NCI-H82 (cell line): ENCODE measurements around the gene TUFM.
A peak's percentile ranks its signal among the peaks of the same experiment; 100 is the strongest.
"Not testable (repeated sequence)": the region's sequence is repeated elsewhere in the genome, so short reads cannot be mapped to it uniquely, and the experiment has no call there.

Source experiments
- DNase-seq: peaks from one replicate; lab custom pipeline; 2025; lab: John Stamatoyannopoulos, UW

Gene TUFM

GRCh38 chr16:28846080-28846932, at the start of gene TUFM:
TSS of gene TUFM (minus strand) at chr16:28846348. CDS start at chr16:28846269, 79 bp downstream.
- DNase-seq: peak; percentile 99

GRCh38 chr16:28895609-28896008, 49.5 kb upstream of the TUFM start:
- DNase-seq: no peak

GRCh38 chr16:28893291-28893690, 47.1 kb upstream of the TUFM start:
- no peak for DNase-seq

DNA sequence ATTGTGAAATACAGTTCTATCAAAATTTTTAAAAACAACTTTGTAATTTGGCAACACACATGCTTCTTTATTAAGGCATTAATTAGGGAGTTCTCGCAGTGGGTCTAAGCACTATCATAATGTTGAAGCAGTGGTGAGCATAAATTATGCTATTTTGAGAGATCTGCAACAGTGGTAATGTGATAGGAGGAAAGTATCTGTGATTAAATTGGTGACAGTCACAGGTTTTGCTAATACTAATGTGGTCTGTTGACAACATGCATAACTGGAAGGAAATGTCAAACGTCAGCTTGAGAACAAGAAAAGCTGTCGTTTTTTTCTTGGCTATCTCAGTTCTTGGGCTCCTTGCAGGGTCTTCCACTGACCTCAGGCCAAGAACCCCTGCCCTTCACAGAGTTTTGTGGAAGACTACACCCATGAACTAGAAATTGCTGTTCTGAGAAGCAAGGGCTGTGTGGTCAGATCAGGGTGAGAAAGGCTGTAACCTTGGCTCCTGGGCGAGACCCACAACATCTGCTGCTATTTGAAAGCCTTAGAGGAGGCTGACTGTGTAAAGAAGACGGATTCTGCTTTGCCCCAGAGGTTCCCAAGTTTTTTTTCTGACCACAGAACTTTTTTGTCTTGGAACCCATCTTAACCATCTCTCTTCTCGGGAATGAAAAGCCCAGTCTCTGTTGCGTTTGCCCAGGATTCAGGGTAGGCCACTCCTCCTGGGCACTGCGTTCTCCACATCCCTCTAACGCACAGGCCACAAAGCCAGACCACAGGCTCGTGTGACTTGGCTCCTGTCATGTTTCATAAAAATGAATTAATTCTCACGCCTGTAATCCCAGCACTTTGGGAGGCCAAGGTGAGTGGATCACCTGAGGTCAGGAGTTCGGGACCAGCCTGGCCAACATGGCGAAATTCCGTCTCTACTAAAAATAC, 46.1 kb upstream of the TUFM start:
- DNase-seq: no peak

- not testable (repeated sequence) for DNase-seq
Observed at GRCh38 chr16:28890355-28890754, 44.2 kb upstream of the TUFM start.

DNA sequence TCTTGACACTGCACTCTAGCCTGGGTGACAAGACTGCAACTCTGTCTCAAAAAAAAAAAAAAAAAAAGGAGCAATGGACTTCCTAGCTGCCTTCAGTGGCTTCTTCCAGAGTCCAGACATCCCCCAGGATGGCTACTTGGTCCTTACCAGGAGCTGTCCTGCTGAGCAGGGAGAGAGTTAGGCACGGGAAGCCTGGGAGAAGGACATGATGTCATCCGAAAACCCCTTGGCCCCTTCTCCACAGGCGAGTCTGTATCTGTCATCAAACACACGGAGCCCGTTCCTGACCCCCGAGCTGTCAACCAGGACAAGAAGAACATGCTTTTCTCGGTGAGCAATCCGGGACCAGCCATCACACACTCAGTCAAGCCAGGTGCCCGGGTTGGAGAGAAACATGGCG, 40.8 kb upstream of the TUFM start:
- no peak for DNase-seq

- DNase-seq: no peak
Observed at GRCh38 chr16:28884045-28884444, 37.9 kb upstream of the TUFM start.

- DNase-seq: no peak
Observed at GRCh38 chr16:28883221-28883996, 37.3 kb upstream of the TUFM start.

DNA sequence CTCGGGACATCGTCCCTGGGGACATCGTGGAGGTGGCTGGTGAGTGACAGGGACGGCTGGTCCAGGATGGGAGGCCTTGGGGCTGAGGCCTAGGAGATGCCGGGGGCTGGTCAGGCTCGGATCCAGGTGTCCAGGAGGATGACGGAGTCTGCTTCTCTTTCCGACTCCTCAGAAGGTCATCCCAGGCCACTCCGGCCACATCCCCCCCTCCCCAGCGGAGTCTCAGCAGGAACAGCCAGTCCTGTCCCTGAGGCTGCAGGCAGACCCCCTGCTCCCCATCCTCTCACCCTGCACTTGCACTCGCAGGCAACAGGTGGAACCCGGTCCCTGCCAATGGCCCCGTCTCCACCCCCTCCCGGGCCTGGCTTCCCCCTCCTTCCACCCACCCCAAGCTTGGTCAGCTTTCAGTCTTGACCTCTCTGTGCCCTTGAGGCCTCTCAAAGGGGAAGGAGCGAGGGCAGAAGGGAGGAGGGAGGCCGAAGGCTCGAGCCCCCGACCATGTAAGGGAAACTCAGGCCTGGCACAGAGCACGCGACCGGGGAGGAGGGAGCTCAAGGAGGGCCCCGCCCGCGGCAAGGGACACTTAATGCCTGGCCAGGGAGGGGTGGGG, 36.5 kb upstream of the TUFM start:
- peak; percentile 14 for DNase-seq

- DNase-seq: not testable (repeated sequence)
Observed at GRCh38 chr16:28881565-28881964, 35.4 kb upstream of the TUFM start.

DNA sequence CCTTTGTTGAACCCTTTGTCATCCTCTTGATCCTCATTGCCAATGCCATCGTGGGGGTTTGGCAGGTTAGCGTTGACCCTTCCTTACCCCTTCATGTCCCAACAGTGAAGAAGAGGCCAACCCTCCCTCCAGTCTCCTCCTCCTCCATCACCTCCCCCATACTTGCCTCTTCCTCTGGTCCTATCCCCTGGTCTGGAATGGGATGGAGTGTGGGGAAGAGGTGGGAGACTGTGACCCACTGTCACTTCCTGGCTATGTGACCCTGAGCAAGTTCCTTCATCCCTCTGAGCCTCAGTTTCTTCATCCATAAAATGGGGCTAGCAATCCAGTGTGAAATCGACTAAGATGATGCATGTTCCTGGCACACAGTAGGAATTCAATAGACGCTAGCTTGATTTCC, 34.8 kb upstream of the TUFM start:
- no peak for DNase-seq

DNA sequence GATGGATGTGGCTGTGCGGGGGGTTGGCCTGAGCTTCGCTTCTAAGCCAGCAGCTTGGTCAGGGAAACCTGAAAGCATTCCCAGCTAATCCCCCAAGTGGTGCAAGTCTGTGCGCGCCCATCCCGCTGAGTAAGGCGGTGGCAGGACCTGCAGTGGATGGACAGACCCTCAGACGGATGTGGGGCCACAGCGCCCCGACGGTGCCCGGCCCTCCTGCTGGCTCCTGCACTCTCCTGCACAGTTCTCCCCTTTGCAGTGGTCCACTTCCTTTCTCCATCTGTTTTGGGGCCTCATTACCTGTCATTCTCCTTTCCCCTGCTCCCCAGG, 34.4 kb upstream of the TUFM start:
- no peak for DNase-seq

- DNase-seq: peak; percentile 95
Observed at GRCh38 chr16:28879841-28880588, 33.9 kb upstream of the TUFM start.

DNA sequence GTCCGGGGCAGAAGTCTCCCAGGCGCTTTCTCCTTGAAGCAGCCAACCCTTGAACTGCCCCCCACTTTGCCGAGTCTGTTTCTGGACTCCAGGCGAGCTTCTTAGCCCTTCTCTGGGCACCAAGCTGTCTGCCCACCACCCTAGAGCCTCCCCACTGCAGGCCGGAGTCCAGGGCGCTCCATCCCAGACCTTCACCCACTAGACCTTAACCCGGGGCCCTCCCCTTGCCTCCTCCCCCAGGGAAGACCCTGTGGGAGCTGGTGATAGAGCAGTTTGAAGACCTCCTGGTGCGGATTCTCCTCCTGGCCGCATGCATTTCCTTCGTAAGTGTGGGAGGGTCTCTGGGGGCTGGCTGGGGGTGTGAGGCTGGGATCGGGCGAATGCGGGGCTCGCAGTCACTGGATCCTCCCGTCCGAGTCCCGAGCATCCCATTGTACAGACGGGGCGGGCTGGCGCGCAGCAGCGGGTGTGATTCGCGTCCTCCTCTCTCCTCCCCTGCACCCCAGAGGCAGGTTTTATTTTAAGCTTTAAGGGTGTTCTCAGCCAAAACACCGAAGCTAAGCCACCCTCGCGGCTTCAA, 33.2 kb upstream of the TUFM start:
- no peak for DNase-seq

- DNase-seq: peak; percentile 24
Observed at GRCh38 chr16:28878083-28878926, 32.2 kb upstream of the TUFM start, which contains the start of gene ATP2A1. TSS of gene ATP2A1 (plus strand) at chr16:28878488. CDS start at chr16:28878672, 184 bp downstream.

DNA sequence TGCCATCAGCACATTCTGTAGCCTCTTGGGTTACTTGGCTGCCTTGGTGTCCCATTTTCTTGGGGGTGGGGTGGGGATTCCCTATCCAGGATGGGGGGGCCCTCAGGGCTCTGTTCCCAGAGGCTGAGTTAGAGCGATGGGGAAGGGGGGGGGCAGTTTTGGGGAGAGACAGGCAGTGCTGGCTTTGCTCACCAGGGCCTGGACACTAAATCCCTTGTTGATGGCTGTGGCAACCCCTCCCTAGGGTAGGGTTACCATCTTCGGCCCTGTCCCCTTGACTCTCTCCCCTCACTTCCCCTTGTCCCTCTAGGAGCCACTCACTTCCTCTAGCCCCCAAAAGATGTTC, 31.5 kb upstream of the TUFM start:
- DNase-seq: no peak

DNA sequence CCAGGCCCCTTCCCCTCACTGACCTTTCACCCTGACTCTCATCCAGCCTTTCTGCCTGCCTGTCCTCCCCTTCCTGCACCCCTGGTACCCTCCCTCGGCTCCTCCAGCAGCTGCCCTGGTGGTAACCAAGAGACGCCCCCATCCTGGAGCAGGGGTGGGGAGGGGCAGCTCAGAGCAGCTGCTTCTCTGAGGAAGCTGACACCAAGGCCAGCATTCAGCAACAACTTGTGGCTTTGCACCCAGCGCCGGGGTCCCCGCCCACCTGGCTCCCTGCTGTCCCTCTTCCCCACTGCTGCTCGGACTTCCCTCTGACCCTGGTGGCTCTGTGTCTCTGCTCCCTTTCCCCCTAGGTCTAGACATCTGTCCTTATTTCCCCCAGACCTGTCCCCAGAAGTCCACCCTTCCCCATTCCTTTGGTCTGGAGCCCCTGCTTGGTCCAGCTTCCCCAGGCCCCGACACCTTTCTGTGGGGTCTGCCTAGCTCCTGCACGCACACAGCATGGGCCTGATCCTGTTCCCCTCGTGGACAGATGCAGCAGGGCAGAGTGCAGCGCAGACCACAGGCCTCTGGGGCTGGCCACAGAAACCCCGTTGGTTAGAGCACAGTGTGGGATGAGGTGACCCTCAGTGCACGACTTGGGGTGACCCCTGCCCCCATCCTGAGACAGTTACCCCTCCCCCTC, 31.0 kb upstream of the TUFM start:
- peak; percentile 48 for DNase-seq

- peak; percentile 49 for DNase-seq
Observed at GRCh38 chr16:28876019-28876659, 30.0 kb upstream of the TUFM start.
